Vagina (tissue), 2 donors: ENCODE data around the gene SV2A.

Source experiments
- POLR2A ChIP-seq, 2 donors: fragments of 450-650 bp; IDR thresholded peaks; one replicate each; pipeline ENCODE4 v1.6.1; 2017; ENCODE audit warnings: antibody characterized with exemption in 2 of 2, mild to moderate bottlenecking in 2 of 2, moderate library complexity in 2 of 2
- TF ChIP-seq, protein P1 (sequence below), 3 experiments: fragments of 450-650 bp in 2 of 3; fragments of 200-600 bp in 1 of 3; sonication (generic) in 1 of 3; IDR thresholded peaks; one replicate each; pipeline ENCODE4 v1.5.1; 2017 to 2019; ENCODE audit warnings: antibody characterized with exemption in 3 of 3, mild to moderate bottlenecking in 2 of 3, moderate library complexity in 2 of 3

- TF ChIP-seq, protein P1, sequence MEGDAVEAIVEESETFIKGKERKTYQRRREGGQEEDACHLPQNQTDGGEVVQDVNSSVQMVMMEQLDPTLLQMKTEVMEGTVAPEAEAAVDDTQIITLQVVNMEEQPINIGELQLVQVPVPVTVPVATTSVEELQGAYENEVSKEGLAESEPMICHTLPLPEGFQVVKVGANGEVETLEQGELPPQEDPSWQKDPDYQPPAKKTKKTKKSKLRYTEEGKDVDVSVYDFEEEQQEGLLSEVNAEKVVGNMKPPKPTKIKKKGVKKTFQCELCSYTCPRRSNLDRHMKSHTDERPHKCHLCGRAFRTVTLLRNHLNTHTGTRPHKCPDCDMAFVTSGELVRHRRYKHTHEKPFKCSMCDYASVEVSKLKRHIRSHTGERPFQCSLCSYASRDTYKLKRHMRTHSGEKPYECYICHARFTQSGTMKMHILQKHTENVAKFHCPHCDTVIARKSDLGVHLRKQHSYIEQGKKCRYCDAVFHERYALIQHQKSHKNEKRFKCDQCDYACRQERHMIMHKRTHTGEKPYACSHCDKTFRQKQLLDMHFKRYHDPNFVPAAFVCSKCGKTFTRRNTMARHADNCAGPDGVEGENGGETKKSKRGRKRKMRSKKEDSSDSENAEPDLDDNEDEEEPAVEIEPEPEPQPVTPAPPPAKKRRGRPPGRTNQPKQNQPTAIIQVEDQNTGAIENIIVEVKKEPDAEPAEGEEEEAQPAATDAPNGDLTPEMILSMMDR (IDR thresholded peaks at IDR 0.05) = no peak
- no peak for TF ChIP-seq POLR2A (IDR thresholded peaks at IDR 0.05)
Observed at GRCh38 chr1:149942885-149943284, 25.2 kb upstream of the SV2A start.
